ENCODE results near the gene SNAP47.

GRCh38 chr1:227787513-227788270 is 52.5 kb downstream of the SNAP47 start:
- TF ChIP-seq, protein P1, sequence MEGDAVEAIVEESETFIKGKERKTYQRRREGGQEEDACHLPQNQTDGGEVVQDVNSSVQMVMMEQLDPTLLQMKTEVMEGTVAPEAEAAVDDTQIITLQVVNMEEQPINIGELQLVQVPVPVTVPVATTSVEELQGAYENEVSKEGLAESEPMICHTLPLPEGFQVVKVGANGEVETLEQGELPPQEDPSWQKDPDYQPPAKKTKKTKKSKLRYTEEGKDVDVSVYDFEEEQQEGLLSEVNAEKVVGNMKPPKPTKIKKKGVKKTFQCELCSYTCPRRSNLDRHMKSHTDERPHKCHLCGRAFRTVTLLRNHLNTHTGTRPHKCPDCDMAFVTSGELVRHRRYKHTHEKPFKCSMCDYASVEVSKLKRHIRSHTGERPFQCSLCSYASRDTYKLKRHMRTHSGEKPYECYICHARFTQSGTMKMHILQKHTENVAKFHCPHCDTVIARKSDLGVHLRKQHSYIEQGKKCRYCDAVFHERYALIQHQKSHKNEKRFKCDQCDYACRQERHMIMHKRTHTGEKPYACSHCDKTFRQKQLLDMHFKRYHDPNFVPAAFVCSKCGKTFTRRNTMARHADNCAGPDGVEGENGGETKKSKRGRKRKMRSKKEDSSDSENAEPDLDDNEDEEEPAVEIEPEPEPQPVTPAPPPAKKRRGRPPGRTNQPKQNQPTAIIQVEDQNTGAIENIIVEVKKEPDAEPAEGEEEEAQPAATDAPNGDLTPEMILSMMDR (conservative IDR thresholded peaks at IDR 0.05; ENCODE audit: low read length), result no peak
- TF ChIP-seq EZH2phosphoT487 (IDR thresholded peaks at IDR 0.05; ENCODE audit: borderline replicate concordance), result no peak

Measured in Loucy (cell line).